Glutamatergic neuron (in vitro differentiated cells): ENCODE measurements around the gene DICER1. TPM values are rescaled to one million over a fixed set of nuclear protein-coding genes. Genes with fewer than 3 reads are reported as not detected.

Source experiments
- DNase-seq: peaks from one replicate; pipeline ENCODE4 v3.0.0; 2022
- H3K27ac Mint-ChIP-seq: one replicate; pipeline ENCODE4 v1.8.0; 2020; ENCODE audit warnings: mild to moderate bottlenecking, mixed read lengths, inconsistent platforms; ENCODE audit not compliant: unreplicated experiment
- H3K27me3 Mint-ChIP-seq: one replicate; pipeline ENCODE4 v1.8.0; 2020; ENCODE audit warnings: mild to moderate bottlenecking, moderate library complexity, mixed read lengths, inconsistent platforms; ENCODE audit not compliant: unreplicated experiment
- H3K36me3 Mint-ChIP-seq: one replicate; pipeline ENCODE4 v1.8.0; 2020; ENCODE audit warnings: mild to moderate bottlenecking, mixed read lengths, inconsistent platforms; ENCODE audit not compliant: unreplicated experiment
- H3K4me1 Mint-ChIP-seq: one replicate; pipeline ENCODE4 v1.8.0; 2020; ENCODE audit warnings: mild to moderate bottlenecking, low read depth, mixed read lengths, inconsistent platforms; ENCODE audit not compliant: unreplicated experiment
- H3K4me3 Mint-ChIP-seq: one replicate; pipeline ENCODE4 v1.8.0; 2020; ENCODE audit warnings: mild to moderate bottlenecking, mixed read lengths, inconsistent platforms; ENCODE audit not compliant: unreplicated experiment
- H3K9me3 Mint-ChIP-seq: one replicate; pipeline ENCODE4 v1.8.0; 2020; ENCODE audit warnings: mild to moderate bottlenecking, moderate library complexity, mixed read lengths, inconsistent platforms; ENCODE audit not compliant: unreplicated experiment
- total RNA-seq: library from RNA; stranded (reverse); fragmentation: NEBNext Ultra II Directional; extraction: Animal tissue kit (Norgen Biotek cat#: 25700); gene quantifications from one replicate; pipeline ENCODE4 v1.2.1, GENCODE V29; 2021; ENCODE audit not compliant: unreplicated experiment
- TF ChIP-seq, protein P1 (sequence below): fragments of 200-600 bp; sonication (generic); IDR thresholded peaks from one replicate; pipeline ENCODE4 v1.5.0; 2021; ENCODE audit not compliant: partially characterized antibody, unreplicated experiment

Gene DICER1
- total RNA-seq, 1 donor from 2014 or later = 113 TPM

DNA sequence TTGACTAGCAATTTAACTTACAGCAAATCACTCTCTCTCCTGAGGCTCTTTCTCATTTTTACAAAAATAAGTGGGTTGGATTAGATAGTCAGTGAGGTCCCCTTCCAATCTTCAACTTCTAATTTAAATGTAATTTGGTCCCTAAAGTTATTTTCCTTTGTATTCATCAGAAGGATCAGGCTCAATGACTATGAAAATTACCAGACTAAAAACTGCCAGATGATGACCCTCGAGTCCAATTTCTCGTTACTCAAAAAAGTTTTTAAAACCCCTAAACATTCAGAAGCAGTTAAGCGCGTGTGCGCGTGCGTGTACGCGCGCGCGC, 34.7 kb downstream of the DICER1 start:
- H3K4me3 Mint-ChIP-seq = no peak overlapping the region
- H3K27me3 Mint-ChIP-seq = no peaks in the 10 kb centered on the region
- no peak for DNase-seq
- H3K36me3 Mint-ChIP-seq = no peaks in the 10 kb centered on the region
- no peaks in the 10 kb centered on the region for H3K9me3 Mint-ChIP-seq
- no peak overlapping the region for H3K27ac Mint-ChIP-seq
- H3K4me1 Mint-ChIP-seq = peaks cover 27% of the 10 kb centered on the region
- TF ChIP-seq, protein P1, sequence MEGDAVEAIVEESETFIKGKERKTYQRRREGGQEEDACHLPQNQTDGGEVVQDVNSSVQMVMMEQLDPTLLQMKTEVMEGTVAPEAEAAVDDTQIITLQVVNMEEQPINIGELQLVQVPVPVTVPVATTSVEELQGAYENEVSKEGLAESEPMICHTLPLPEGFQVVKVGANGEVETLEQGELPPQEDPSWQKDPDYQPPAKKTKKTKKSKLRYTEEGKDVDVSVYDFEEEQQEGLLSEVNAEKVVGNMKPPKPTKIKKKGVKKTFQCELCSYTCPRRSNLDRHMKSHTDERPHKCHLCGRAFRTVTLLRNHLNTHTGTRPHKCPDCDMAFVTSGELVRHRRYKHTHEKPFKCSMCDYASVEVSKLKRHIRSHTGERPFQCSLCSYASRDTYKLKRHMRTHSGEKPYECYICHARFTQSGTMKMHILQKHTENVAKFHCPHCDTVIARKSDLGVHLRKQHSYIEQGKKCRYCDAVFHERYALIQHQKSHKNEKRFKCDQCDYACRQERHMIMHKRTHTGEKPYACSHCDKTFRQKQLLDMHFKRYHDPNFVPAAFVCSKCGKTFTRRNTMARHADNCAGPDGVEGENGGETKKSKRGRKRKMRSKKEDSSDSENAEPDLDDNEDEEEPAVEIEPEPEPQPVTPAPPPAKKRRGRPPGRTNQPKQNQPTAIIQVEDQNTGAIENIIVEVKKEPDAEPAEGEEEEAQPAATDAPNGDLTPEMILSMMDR = no peak

DNA sequence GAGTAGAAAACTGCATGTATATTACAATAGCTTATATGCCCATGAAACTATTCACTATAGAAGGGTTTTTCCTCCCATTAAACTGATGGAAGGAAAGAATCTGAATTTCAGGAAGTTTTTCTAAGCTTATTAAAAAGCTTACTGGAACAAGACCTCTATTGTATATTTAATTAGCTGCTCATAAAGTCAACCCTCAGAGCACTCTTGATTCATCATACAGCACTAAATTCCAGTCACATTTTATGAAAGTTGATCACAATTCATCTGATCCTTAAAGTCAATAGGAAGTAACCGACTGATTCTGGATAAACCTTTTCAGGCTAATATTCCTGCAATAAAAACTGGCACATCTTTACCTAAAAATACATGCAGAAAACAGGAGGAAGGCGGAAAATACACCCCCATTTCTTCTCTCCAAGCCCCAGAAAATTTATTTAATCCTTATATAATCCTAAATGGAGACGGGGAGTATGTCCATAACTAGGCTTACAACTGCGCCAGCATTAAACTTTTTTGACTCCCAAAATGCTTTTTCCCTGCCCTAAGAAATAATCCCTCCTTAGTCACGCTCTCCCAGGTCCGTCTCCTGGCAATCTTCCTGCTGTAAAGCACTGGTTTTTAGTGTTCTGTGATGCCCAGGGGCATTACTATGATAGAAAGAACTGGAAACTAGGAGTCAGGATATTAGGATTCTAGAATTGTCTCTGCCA, 35.3 kb downstream of the DICER1 start:
- no peaks in the 10 kb centered on the region for H3K9me3 Mint-ChIP-seq
- no peaks in the 10 kb centered on the region for H3K36me3 Mint-ChIP-seq
- no peak for DNase-seq
- TF ChIP-seq, protein P1 = no peak
- H3K4me3 Mint-ChIP-seq = no peak overlapping the region
- no peak overlapping the region for H3K27ac Mint-ChIP-seq
- H3K4me1 Mint-ChIP-seq = peaks cover 27% of the 10 kb centered on the region
- H3K27me3 Mint-ChIP-seq = no peaks in the 10 kb centered on the region

- no peak overlapping the region for H3K27ac Mint-ChIP-seq
- no peak overlapping the region for H3K4me3 Mint-ChIP-seq
- TF ChIP-seq, protein P1 = no peak
- H3K36me3 Mint-ChIP-seq = peaks cover 6% of the 10 kb centered on the region
- DNase-seq = no peak
- H3K4me1 Mint-ChIP-seq = peaks cover 16% of the 10 kb centered on the region
- no peaks in the 10 kb centered on the region for H3K27me3 Mint-ChIP-seq
- no peaks in the 10 kb centered on the region for H3K9me3 Mint-ChIP-seq
Observed at GRCh38 chr14:95119336-95119735, 38.0 kb downstream of the DICER1 start.

DNA sequence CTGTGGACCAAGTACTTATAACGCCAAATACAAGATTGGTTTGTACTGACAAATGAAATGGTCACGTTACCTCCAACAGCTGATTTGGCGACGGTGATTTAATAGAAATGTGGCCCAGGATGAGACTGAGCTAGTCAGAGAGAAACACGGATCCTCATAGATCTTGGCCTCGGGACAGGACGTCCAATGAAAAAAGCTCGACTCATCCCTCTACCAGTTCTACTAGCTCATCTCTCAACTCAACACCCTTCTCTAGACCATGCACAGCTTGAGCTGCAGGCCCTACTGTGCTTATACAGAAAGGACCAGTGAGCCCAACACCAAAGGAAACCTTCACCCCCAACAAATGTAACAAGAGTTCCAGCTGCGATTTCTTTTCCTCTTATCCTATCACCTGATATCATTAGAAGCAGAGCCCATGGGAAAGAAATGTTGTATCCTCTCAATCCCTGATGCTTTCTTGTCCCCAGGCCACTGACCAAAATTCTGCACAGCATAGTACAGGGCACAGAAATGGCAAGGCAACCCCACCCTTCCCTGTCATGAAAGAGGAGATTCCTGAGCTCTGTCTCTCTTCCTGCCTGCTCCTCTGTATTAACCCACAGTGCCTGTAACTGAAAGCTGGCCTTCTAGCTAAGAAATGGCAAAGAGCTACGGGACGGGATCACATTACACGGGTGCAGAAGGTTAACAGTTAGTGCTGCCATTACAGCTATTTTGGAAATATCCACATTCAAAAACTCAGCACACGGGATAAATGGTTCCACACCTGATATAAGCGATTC, 39.2 kb downstream of the DICER1 start:
- TF ChIP-seq, protein P1 = no peak
- no peak for DNase-seq
- Mint-ChIP-seq H3K27ac (no peak overlapping the region), H3K4me3 (no peak overlapping the region), H3K9me3 (no peaks in the 10 kb centered on the region), H3K27me3 (no peaks in the 10 kb centered on the region), H3K4me1 (peaks cover 13% of the 10 kb centered on the region), H3K36me3 (peaks cover 6% of the 10 kb centered on the region)

- TF ChIP-seq, protein P1 = no peak
- Mint-ChIP-seq H3K4me1 (peaks cover 6% of the 10 kb centered on the region), H3K9me3 (no peaks in the 10 kb centered on the region), H3K36me3 (peaks cover 6% of the 10 kb centered on the region), H3K27ac (no peak overlapping the region), H3K4me3 (no peak overlapping the region), H3K27me3 (no peaks in the 10 kb centered on the region)
- no peak for DNase-seq
Observed at GRCh38 chr14:95113476-95113875, 43.9 kb downstream of the DICER1 start.
